Daoy (cell line): Measurements from ENCODE around the gene PTGES. TPM values are rescaled to one million over a fixed set of nuclear protein-coding genes. Genes with fewer than 3 reads are reported as not detected.

Experiments used
- DNase-seq: peaks from one replicate; pipeline ENCODE4 v3.0.0-alpha.2; 2015; ENCODE audit warnings: low read depth
- total RNA-seq: library from RNA; depleted of rRNA; stranded (reverse); fragments of >200 nt; shearing (Covaris generic); gene quantifications from 2 replicates; pipeline ENCODE4 v1.2.3, GENCODE V29; 2014; rRNA removed

Gene PTGES
- total RNA-seq, 1 experiment from 2014 or later: 4.5 TPM

GRCh38 chr9:129693741-129694140 is 59.1 kb downstream of the PTGES start:
- DNase-seq: no peak

GRCh38 chr9:129692534-129692933 is 60.3 kb downstream of the PTGES start:
- no peak for DNase-seq

Other genes starting within 250 kb of the PTGES start
- gene C9orf50, start 131.9 kb downstream of the PTGES start, total RNA-seq: not detected in 2 replicates
- gene NTMT1, start 126.9 kb downstream of the PTGES start, total RNA-seq: 21.5 and 21.6 TPM in 2 replicates
- 4.4 and 8.0 TPM in 2 replicates for gene ASB6, start 110.9 kb downstream of the PTGES start, total RNA-seq
- 1.5 and 1.7 TPM in 2 replicates for gene PRRX2, start 87.4 kb downstream of the PTGES start, total RNA-seq
- gene TOR1B, start 50.1 kb upstream of the PTGES start, total RNA-seq: 12.7 and 16.2 TPM in 2 replicates
- 30.9 and 31.8 TPM in 2 replicates for gene TOR1A, start 71.1 kb upstream of the PTGES start, total RNA-seq
- gene C9orf78, start 82.2 kb upstream of the PTGES start, total RNA-seq: 127 and 128 TPM in 2 replicates
- gene USP20, start 82.4 kb upstream of the PTGES start, total RNA-seq: 5.5 and 9.1 TPM in 2 replicates